Mononuclear cell (primary cell): Measurements from ENCODE around the gene CUTC. TPM values are rescaled to one million over a fixed set of nuclear protein-coding genes. Genes with fewer than 3 reads are reported as not detected.

Experiments used
- H3K27me3 ChIP-seq: 2 replicates; pipeline ENCODE4 v1.6.0; 2011; ENCODE audit warnings: low read length, control low read depth; ENCODE audit not compliant: insufficient read depth
- H3K4me1 ChIP-seq: 2 replicates; pipeline ENCODE4 v1.5.1; 2011; ENCODE audit warnings: mild to moderate bottlenecking, low read length, control low read depth; ENCODE audit not compliant: insufficient read depth
- H3K4me3 ChIP-seq: 2 replicates; pipeline ENCODE4 v1.5.1; 2011; ENCODE audit warnings: mild to moderate bottlenecking, low read length, moderate library complexity
- H3K9me3 ChIP-seq: 2 replicates; pipeline ENCODE4 v1.5.1; 2011; ENCODE audit warnings: low read depth, mild to moderate bottlenecking, control low read depth, low read length
- total RNA-seq: library from RNA; depleted of rRNA; stranded (reverse); fragments of >200 nt; gene quantifications from one replicate; pipeline ENCODE4 v1.2.3, GENCODE V29; 2012

CUTC gene
- total RNA-seq, 1 donor: 19.2 TPM

DNA sequence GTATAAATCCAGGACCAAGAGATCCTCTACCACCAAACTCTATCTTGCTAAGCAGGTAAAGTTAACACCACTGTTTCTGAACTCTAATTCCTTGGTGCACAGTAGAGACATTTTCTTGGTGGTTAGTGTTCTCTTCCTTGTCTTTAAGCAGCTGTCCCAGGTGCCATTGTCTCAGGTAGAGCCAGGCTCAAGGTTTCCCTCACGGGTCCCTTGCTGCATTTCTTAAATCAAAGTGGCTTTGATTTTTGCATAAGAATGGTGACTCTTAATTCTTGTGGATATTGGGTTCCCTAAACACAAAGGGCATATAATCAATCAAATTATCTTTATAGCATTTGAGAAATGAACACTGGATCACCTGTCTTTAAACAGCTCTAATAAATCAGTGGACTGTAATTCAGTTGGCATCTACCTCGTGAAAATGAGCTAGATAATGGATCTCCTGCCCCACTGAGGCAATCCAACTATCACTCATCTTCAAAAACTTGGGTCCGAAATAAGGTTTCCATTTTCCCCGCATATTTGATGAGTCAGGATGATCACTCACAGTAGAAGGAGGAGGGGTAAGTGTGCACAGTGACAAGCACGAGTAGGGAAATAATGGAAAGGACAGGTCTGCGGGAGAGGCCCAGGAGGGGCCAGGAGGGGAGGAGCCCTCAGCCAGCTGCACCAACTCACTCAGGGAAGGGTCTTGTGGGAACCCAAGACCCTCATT, 52.9 kb downstream of the CUTC start:
- no peaks in the 10 kb centered on the region for H3K27me3 ChIP-seq
- no peaks in the 10 kb centered on the region for H3K9me3 ChIP-seq
- peaks cover under 1% of the 10 kb centered on the region for H3K4me1 ChIP-seq
- H3K4me3 ChIP-seq: no peak overlapping the region

DNA sequence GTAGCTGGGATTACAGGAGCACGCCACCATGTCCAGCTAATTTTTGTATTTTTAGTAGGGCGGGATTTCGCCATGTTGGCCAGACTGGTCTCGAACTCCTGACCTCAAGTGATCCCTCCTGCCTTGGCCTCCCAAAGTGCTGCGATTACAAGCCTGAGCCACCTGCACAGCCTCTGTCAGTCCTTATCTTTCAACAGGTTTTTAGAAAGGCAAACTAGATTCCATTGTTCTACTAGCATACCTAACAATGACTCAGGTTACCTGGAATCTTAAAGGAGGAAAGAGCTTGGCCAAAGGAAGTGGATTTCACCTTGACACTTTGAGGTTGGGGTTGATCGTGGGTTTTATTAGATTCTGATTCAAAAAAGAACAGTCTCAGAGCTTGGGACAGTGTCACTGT, 53.6 kb downstream of the CUTC start:
- H3K9me3 ChIP-seq: no peaks in the 10 kb centered on the region
- no peaks in the 10 kb centered on the region for H3K4me1 ChIP-seq
- H3K4me3 ChIP-seq: no peak overlapping the region

DNA sequence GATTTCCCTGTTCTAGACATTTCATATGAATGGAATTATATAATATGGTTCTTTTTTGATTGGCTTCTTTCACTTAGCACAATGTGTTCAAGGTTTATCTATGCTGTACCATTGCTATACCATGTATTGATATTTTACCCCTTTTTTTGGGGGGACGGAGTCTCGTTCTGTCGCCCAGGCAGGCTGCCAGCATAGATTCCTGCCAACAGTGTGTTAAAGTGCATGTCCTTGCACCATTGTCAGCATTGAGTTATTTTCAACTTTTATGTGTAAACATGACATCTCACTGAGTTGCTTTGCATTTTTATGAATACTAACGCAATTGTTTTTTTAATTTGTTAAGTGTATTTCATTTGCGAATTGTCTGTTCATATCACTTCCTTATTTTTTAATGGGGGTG, 55.3 kb downstream of the CUTC start:
- H3K4me1 ChIP-seq: no peaks in the 10 kb centered on the region
- H3K4me3 ChIP-seq: no peak overlapping the region
- no peaks in the 10 kb centered on the region for H3K27me3 ChIP-seq
- no peaks in the 10 kb centered on the region for H3K9me3 ChIP-seq

More for the DNA sequence above, 53.6 kb downstream of the CUTC start:
- no peaks in the 10 kb centered on the region for H3K27me3 ChIP-seq

DNA sequence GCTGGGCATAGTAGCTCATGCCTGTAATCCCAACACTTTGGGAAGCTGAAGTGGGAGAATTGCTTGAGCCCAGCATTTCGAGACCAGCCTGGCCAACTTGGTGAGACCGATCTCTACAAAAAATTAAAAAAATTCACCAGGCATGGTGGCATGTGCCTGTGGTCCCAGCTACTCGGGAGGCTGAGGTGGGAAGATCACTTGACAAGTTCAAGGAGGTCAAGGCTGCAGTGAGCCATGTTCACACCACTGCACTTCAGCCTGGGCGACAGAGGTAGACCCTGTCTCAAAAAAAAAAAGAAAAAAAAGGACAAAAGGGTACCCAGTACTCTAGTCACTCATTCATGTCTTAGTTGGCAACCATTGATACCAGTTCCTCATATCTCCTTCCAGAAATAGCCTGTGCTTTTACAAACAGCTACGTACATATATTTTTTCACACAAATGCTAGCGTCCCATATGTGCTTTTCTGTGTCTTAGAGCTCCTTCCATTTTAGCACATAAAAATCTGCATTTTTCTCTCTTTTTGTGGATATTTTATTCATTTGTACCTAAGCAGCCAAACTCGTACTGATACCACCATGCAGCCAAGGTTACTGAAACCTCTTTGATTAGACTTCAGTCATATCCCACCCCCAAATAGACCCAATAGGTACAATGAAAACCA, 55.9 kb downstream of the CUTC start:
- Histone ChIP-seq H3K4me1 (no peaks in the 10 kb centered on the region), H3K9me3 (no peaks in the 10 kb centered on the region), H3K4me3 (no peak overlapping the region), H3K27me3 (no peaks in the 10 kb centered on the region)

DNA sequence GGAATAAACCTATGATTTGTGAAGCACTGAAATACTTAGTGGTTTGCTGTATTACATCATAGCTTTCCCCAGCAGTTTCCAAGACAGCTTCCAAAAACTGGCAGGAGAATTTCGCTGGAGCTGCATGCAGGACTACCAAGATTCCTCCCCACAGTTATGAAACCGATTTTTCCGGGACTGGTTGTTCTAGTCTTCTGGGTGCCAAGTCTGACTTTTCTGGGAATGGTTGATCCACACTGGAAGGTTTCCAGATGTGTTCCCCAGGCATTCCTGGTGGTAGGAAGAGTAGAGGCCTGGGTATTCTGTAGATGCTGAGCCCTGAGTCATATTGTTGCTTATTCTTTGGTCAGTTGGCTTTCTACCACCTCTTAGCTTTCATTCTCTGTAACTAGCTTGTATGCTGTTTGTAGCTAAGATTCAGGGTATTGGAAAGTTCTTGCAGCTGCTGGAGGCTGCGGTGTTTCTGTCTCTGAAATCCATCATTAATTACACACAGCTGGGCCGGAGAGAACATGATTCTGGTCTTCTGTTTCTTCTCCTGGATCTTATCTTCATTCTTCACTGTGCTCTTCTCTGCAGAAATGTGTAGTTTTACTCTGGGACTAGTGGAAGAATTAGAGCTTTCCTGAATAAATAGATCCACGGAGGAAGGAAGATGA, 56.7 kb downstream of the CUTC start:
- H3K4me1 ChIP-seq: no peaks in the 10 kb centered on the region
- no peaks in the 10 kb centered on the region for H3K27me3 ChIP-seq
- H3K4me3 ChIP-seq: no peak overlapping the region
- H3K9me3 ChIP-seq: no peaks in the 10 kb centered on the region

DNA sequence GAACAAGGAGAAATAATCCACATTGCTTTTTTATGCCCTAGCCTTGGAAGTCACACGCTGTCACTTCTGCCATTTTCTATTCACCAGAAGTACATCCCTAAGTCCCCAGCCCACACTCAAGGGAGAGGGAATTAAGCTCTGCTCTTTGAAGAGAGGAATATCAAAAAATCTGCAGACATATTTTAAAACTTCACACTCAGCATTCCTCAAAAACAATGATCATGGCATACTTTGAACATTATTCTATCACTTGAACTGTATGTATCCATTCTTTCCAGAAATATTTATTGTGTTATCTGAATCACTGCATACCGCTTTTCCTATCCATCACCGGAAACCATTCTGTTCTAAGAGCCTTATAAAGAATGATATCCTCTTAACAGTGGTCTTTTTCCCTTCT, 59.8 kb downstream of the CUTC start:
- Histone ChIP-seq H3K4me1 (no peaks in the 10 kb centered on the region), H3K9me3 (no peaks in the 10 kb centered on the region)

DNA sequence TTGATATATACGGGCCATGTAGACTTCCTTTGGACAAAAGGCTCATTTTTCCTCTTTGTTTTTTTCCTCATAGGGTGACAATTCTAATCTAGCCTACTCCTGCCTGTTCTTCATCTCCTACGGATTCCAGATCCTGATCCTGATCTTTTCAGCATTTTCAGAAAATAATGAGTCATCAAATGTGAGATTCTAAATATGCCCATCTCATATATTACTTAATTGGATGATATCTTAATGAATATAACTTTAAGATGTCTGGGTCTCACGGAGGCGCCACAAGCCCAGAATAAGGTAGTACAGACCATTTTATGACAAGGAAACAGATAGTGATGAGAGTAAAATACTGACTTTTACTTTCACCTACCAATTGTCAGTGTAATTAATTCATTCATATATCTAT, 61.8 kb downstream of the CUTC start:
- H3K27me3 ChIP-seq: no peaks in the 10 kb centered on the region
- no peak overlapping the region for H3K4me3 ChIP-seq
- no peaks in the 10 kb centered on the region for H3K4me1 ChIP-seq
- no peaks in the 10 kb centered on the region for H3K9me3 ChIP-seq

More for the DNA sequence above, 59.8 kb downstream of the CUTC start:
- no peaks in the 10 kb centered on the region for H3K27me3 ChIP-seq
- no peak overlapping the region for H3K4me3 ChIP-seq

DNA sequence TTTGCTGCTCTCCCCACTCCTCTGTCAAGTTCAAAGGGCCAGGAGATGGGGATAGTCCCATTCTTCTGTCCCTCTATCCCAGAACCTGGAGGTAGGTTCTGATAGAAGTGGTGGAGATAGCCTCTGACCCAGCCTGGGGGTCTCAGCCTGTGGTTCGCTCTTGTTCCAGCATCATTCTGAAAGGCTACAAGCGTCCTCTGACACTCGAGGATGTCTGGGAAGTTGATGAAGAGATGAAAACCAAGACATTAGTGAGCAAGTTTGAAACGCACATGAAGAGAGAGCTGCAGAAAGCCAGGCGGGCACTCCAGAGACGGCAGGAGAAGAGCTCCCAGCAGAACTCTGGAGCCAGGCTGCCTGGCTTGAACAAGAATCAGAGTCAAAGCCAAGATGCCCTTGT, 64.9 kb downstream of the CUTC start:
- Histone ChIP-seq H3K9me3 (no peaks in the 10 kb centered on the region), H3K4me1 (no peaks in the 10 kb centered on the region), H3K27me3 (no peaks in the 10 kb centered on the region), H3K4me3 (no peak overlapping the region)

DNA sequence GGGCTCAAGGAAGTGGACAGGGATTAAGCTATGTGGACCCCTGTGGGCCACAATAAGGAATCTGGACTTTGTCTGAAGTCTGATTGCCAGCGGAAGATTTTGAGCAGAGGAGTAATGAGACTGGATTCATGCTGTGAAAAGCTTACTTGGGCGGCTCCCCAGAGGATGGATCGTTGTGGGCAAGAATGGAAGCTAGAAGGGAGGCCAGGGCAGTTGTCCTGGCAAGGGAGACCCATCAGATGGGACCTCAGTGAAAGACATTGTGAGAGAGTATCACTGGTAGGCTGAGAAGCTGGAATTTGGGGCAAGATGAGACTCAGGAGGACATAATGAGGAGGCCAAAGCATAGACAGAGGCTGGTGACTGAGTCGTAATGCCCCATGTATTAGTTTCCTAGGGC, 66.0 kb downstream of the CUTC start:
- no peaks in the 10 kb centered on the region for H3K9me3 ChIP-seq
- H3K4me3 ChIP-seq: no peak overlapping the region
- no peaks in the 10 kb centered on the region for H3K27me3 ChIP-seq
- H3K4me1 ChIP-seq: no peaks in the 10 kb centered on the region

DNA sequence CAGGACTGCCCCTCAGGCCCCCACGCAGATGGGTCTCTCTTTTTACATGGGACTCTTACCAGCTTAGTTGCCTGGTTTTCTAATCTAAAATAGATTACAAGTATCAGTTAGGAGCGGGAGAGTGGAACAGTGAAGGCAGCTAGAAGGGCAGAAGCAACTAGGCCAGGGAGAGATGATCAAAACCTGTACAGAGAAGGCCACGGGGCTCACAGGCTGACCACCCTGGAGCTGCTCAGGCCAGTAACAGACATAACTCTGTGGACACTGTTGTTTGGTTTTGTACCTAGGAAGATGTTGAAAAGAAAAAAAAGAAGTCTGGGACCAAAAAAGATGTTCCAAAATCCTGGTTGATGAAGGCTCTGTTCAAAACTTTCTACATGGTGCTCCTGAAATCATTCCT, 66.9 kb downstream of the CUTC start:
- H3K9me3 ChIP-seq: no peaks in the 10 kb centered on the region
- H3K27me3 ChIP-seq: no peaks in the 10 kb centered on the region
- no peak overlapping the region for H3K4me3 ChIP-seq
- H3K4me1 ChIP-seq: no peaks in the 10 kb centered on the region

DNA sequence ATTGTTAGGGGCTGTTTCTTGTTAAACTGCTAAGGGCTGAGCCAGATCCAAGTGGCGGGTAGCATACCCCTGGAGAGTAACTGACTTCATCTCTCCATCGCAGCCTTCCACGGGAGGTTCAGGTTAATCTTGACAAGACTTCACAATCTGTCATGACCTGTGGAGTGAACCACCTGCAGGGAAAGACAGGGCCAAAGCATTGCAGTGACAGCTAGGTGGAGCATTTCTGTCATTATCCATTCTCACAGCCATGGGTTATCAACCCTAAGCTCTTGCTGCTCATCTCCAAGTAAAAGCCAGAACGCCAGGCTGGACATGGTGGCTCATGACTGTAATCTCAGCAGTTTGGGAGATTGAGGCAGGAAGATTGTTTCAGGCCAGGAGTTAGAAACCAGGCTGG, 67.6 kb downstream of the CUTC start:
- H3K27me3 ChIP-seq: no peaks in the 10 kb centered on the region
- no peak overlapping the region for H3K4me3 ChIP-seq
- H3K4me1 ChIP-seq: no peaks in the 10 kb centered on the region
- no peaks in the 10 kb centered on the region for H3K9me3 ChIP-seq

DNA sequence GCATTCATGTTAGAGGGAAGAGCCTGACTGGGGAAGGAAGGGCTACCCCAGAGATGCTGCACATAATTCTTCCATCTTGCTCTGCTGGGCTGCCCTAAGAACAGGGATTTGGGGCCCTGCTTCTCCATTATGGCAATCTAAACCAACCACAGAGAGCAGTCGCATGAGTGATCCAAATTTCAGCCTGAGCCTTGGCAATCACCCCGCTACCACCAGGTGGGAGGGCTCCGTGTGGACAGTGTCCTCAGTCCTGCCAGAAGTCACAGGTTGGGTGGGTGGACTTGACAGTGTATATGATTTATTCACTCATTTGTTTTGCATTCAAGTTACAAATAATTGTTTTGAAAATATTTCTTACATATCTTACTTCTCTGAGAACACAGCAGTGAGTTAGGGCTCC, 72.4 kb downstream of the CUTC start:
- H3K4me1 ChIP-seq: no peaks in the 10 kb centered on the region

DNA sequence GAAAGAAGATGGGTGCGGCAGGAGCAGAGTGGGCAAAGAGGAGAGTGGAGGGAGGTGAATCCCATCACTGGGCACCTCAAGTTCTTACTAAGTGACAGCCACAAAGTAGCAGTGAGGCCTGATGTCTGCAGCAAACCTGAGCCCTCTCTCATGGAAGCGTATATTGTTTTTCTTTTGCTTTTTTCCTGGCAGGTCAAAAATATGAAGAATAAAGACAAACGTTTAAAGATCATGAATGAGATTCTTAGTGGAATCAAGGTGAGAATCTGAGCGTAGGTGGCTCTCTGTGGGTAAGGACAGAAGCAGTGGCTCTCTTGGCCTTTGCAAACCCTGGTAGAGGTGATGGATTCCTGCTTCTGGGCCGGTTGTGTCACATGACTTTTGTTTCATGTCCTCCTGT, 73.2 kb downstream of the CUTC start:
- no peaks in the 10 kb centered on the region for H3K27me3 ChIP-seq
- no peaks in the 10 kb centered on the region for H3K9me3 ChIP-seq
- H3K4me3 ChIP-seq: no peak overlapping the region
- H3K4me1 ChIP-seq: no peaks in the 10 kb centered on the region

More for the DNA sequence above, 72.4 kb downstream of the CUTC start:
- Histone ChIP-seq H3K9me3 (no peaks in the 10 kb centered on the region), H3K4me3 (no peak overlapping the region), H3K27me3 (no peaks in the 10 kb centered on the region)
